OCI-LY1 (cell line): ENCODE results near the gene NTRK3.

Source experiments
- H2AFZ ChIP-seq: fragments of 200-600 bp; sonication (generic), shearing (Covaris generic); 2 replicates; pipeline ENCODE4 v1.6.0; 2014; ENCODE audit warnings: antibody characterized with exemption, mild to moderate bottlenecking, low read length
- H3F3A ChIP-seq: fragments of 200-600 bp; sonication (generic), shearing (Covaris generic); 2 replicates; pipeline ENCODE4 v1.6.0; 2014; ENCODE audit warnings: mild to moderate bottlenecking, antibody characterized with exemption, low read length, moderate library complexity; ENCODE audit not compliant: insufficient read depth
- H3K27ac ChIP-seq: fragments of 200-600 bp; sonication (generic); 2 replicates; pipeline ENCODE4 v1.5.1; 2014; ENCODE audit warnings: low read length, mixed run types, mild to moderate bottlenecking, low read depth; ENCODE audit not compliant: poor library complexity, severe bottlenecking
- H3K27me3 ChIP-seq: fragments of 200-600 bp; sonication (generic); 2 replicates; pipeline ENCODE4 v1.6.0; 2014; ENCODE audit warnings: antibody characterized with exemption, mild to moderate bottlenecking, low read length, moderate library complexity; ENCODE audit not compliant: insufficient read depth
- H3K36me3 ChIP-seq: fragments of 200-600 bp; sonication (generic); 2 replicates; pipeline ENCODE4 v1.6.1; 2014; ENCODE audit warnings: mild to moderate bottlenecking, antibody characterized with exemption, low read length, moderate library complexity, mixed read lengths; ENCODE audit not compliant: insufficient read depth
- H3K4me1 ChIP-seq: fragments of 200-600 bp; sonication (generic); 2 replicates; pipeline ENCODE4 v1.5.1; 2014; ENCODE audit warnings: mild to moderate bottlenecking, low read length, moderate library complexity; ENCODE audit not compliant: insufficient read depth, severe bottlenecking
- H3K4me2 ChIP-seq: fragments of 200-600 bp; sonication (generic), shearing (Covaris generic); 2 replicates; pipeline ENCODE4 v1.6.1; 2014; ENCODE audit warnings: low read length
- H3K4me3 ChIP-seq: fragments of 200-600 bp; sonication (generic); 2 replicates; pipeline ENCODE4 v1.5.1; 2014; ENCODE audit warnings: low read length, low read depth, mild to moderate bottlenecking, mixed read lengths; ENCODE audit not compliant: poor library complexity, severe bottlenecking
- H3K79me2 ChIP-seq: fragments of 200-600 bp; shearing (Covaris generic); 2 replicates; pipeline ENCODE4 v1.6.1; 2016; ENCODE audit warnings: mixed run types, low read length, mixed read lengths; ENCODE audit not compliant: insufficient read depth
- H3K9ac ChIP-seq: fragments of 200-600 bp; sonication (generic), shearing (Covaris generic); 2 replicates; pipeline ENCODE4 v1.6.1; 2014; ENCODE audit warnings: mild to moderate bottlenecking, low read length, mixed read lengths
- H3K9me2 ChIP-seq: fragments of 200-600 bp; sonication (generic), shearing (Covaris generic); 2 replicates; pipeline ENCODE4 v1.6.1; 2014; ENCODE audit warnings: low read depth, mild to moderate bottlenecking, low read length, mixed read lengths
- H3K9me3 ChIP-seq: fragments of 200-600 bp; shearing (Covaris generic); 2 replicates; pipeline ENCODE4 v1.6.1; 2014; ENCODE audit warnings: low read length, mixed read lengths
- H4K20me1 ChIP-seq: fragments of 200-600 bp; sonication (generic), shearing (Covaris generic); 2 replicates; pipeline ENCODE4 v1.6.0; 2016; ENCODE audit warnings: mild to moderate bottlenecking, low read length; ENCODE audit not compliant: insufficient read depth
- CTCF ChIP-seq: fragments of 200-600 bp; sonication (generic), shearing (Covaris generic); IDR thresholded peaks from 2 replicates; pipeline ENCODE4 v1.5.1; 2017; ENCODE audit warnings: mild to moderate bottlenecking, antibody characterized with exemption, low read length, moderate library complexity, mixed read lengths
- EZH2 ChIP-seq: fragments of 200-600 bp; sonication (generic), shearing (Covaris generic); IDR thresholded peaks from 2 replicates; pipeline ENCODE4 v1.8.0; 2017; ENCODE audit warnings: borderline replicate concordance, mixed run types, mild to moderate bottlenecking, antibody characterized with exemption, low read length, moderate library complexity, mixed read lengths

The NTRK3 gene

DNA sequence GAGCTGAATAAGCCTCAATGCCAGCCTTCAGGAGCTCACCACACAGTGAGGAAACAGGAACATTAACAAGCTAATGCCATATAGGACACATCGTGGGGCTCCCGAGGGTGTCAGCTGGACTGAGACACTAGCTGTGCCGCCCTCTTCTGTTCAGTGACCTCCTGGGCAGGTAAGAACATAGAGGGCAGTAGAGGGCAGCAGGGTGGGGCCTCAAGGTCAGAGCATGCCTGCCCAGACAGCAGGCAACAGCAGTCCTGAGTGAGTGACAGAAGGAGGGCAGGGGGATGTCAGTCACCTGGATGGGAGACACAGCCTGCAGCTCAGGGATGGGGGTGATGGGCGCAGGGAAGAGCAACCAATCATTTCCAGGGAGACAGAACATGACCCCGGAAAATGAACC lies 15.5 kb downstream of the NTRK3 start:
- Histone ChIP-seq H4K20me1 (no peaks in the 10 kb centered on the region), H3K27me3 (no peaks in the 10 kb centered on the region), H2AFZ (no peak overlapping the region), H3F3A (no peaks in the 10 kb centered on the region), H3K4me3 (no peak overlapping the region), H3K9me2 (no peaks in the 10 kb centered on the region), H3K79me2 (no peaks in the 10 kb centered on the region), H3K27ac (no peak overlapping the region), H3K4me1 (no peaks in the 10 kb centered on the region), H3K9ac (no peak overlapping the region), H3K4me2 (no peak overlapping the region), H3K9me3 (no peaks in the 10 kb centered on the region), H3K36me3 (no peaks in the 10 kb centered on the region)
- no peak; the same call in 1 of the 2 replicates for TF ChIP-seq CTCF
- no peak for TF ChIP-seq EZH2

- Histone ChIP-seq H3K9me2 (no peaks in the 10 kb centered on the region), H3K27ac (no peak overlapping the region), H3F3A (no peaks in the 10 kb centered on the region), H3K36me3 (no peaks in the 10 kb centered on the region), H3K4me1 (no peaks in the 10 kb centered on the region), H2AFZ (no peak overlapping the region), H3K4me3 (no peak overlapping the region), H3K4me2 (no peak overlapping the region), H3K9me3 (no peaks in the 10 kb centered on the region), H3K27me3 (no peaks in the 10 kb centered on the region), H4K20me1 (no peaks in the 10 kb centered on the region), H3K79me2 (no peaks in the 10 kb centered on the region), H3K9ac (no peak overlapping the region)
- no peak for TF ChIP-seq EZH2
- no peak for TF ChIP-seq CTCF
Observed at GRCh38 chr15:88239594-88239993, 16.9 kb downstream of the NTRK3 start.

GRCh38 chr15:88238618-88239430 lies 17.7 kb downstream of the NTRK3 start:
- Histone ChIP-seq H3K4me3 (no peak overlapping the region), H3K36me3 (no peaks in the 10 kb centered on the region), H3K4me2 (no peak overlapping the region), H3K79me2 (no peaks in the 10 kb centered on the region), H3K4me1 (no peaks in the 10 kb centered on the region), H4K20me1 (no peaks in the 10 kb centered on the region), H3K9me3 (no peaks in the 10 kb centered on the region), H3K27me3 (no peaks in the 10 kb centered on the region), H3K27ac (no peak overlapping the region), H3K9me2 (no peaks in the 10 kb centered on the region), H3K9ac (no peak overlapping the region), H3F3A (no peaks in the 10 kb centered on the region), H2AFZ (no peak overlapping the region)
- TF ChIP-seq CTCF (no peak), EZH2 (no peak)
